ENCODE results near the gene RERE. TPM values are rescaled to one million over a fixed set of nuclear protein-coding genes. Genes with fewer than 3 reads are reported as not detected.

The RERE gene
- total and polyA plus RNA-seq, 2 experiments from 2014 or later = 148 to 170 TPM

- Histone ChIP-seq H3K36me3 (ENCODE audit: insufficient read depth) (peaks cover 20% of the 10 kb centered on the region), H3K79me2 (replicated peaks; ENCODE audit: insufficient read depth) (peaks cover 46% of the 10 kb centered on the region), H2AFZ (no peak overlapping the region), H3K4me1 (ENCODE audit: insufficient read depth) (no peaks in the 10 kb centered on the region), H3K4me3 (no peak overlapping the region), H3F3A (replicated peaks; ENCODE audit: low read depth) (no peaks in the 10 kb centered on the region), H3K27me3 (ENCODE audit: insufficient read depth) (no peaks in the 10 kb centered on the region), H3K4me2 (no peak overlapping the region), H3K27ac (ENCODE audit: low read depth) (no peak overlapping the region), H3K9me2 (ENCODE audit: insufficient read depth) (no peaks in the 10 kb centered on the region), H4K20me1 (replicated peaks; ENCODE audit: insufficient read depth) (peaks cover 8% of the 10 kb centered on the region)
- TF ChIP-seq JUNB (IDR thresholded peaks at IDR 0.05; ENCODE audit: unreplicated experiment) = no peak
- no peak for TF ChIP-seq REST (IDR thresholded peaks at IDR 0.05; ENCODE audit: unreplicated experiment)
- no peak for TF ChIP-seq EZH2 (IDR thresholded peaks at IDR 0.05; ENCODE audit: low read depth, unreplicated experiment)
- TF ChIP-seq POLR2AphosphoS5 (IDR thresholded peaks at IDR 0.05; ENCODE audit: low read depth) = no peak
- no peak for TF ChIP-seq CREB1 (CRISPR knock-in tag; IDR thresholded peaks at IDR 0.05; ENCODE audit: low read depth)
- no peak for TF ChIP-seq NANOG (IDR thresholded peaks at IDR 0.05; ENCODE audit: borderline replicate concordance)
- TF ChIP-seq CTCF (conservative IDR thresholded peaks at IDR 0.05; ENCODE audit: low read depth in 2 of 2) = no peak
- TF ChIP-seq STAT1 (IDR thresholded peaks at IDR 0.05; ENCODE audit: unreplicated experiment) = no peak
- ATAC-seq (no peak), DNase-seq (ENCODE audit: low spot score) (no peak)
- Mint-ChIP-seq H3K36me3 (ENCODE audit: low read depth) (peaks cover 63% of the 10 kb centered on the region), H3K27ac (no peak overlapping the region), H3K4me1 (no peaks in the 10 kb centered on the region), H3K27me3 (ENCODE audit: insufficient read depth, low read depth, poor library complexity) (peaks cover 4% of the 10 kb centered on the region), H3K9me3 (peaks cover 5% of the 10 kb centered on the region), H3K4me3 (no peak overlapping the region)
Measured at GRCh38 chr1:8494681-8495080, 322.8 kb downstream of the RERE start.

GRCh38 chr1:8493916-8494540 lies 323.4 kb downstream of the RERE start:
- H3F3A ChIP-seq (replicated peaks; ENCODE audit: low read depth) = no peaks in the 10 kb centered on the region
- TF ChIP-seq POLR2AphosphoS5 (IDR thresholded peaks at IDR 0.05; ENCODE audit: low read depth) (no peak), ZNF331 (CRISPR knock-in tag; IDR thresholded peaks at IDR 0.05; ENCODE audit: low read depth) (no peak), EZH2phosphoT487 (IDR thresholded peaks at IDR 0.05; ENCODE audit: unreplicated experiment) (no peak), ZNF114 (CRISPR knock-in tag; IDR thresholded peaks at IDR 0.05) (no peak), EZH2 (IDR thresholded peaks at IDR 0.05; ENCODE audit: low read depth, unreplicated experiment) (no peak), CREB1 (CRISPR knock-in tag; IDR thresholded peaks at IDR 0.05; ENCODE audit: low read depth) (no peak)
- no peaks in the 10 kb centered on the region for H3K9me2 ChIP-seq (ENCODE audit: insufficient read depth)
- no peak for ATAC-seq
- H3K79me2 ChIP-seq (replicated peaks; ENCODE audit: insufficient read depth) = peaks cover 48% of the 10 kb centered on the region
- no peak overlapping the region for H3K4me3 ChIP-seq
- H3K4me1 Mint-ChIP-seq = no peaks in the 10 kb centered on the region
- H3K36me3 ChIP-seq (ENCODE audit: insufficient read depth) = peaks cover 18% of the 10 kb centered on the region
- H3K4me3 Mint-ChIP-seq = no peak overlapping the region
- no peak overlapping the region for H2AFZ ChIP-seq
- H3K36me3 Mint-ChIP-seq (ENCODE audit: low read depth) = peaks cover 57% of the 10 kb centered on the region
- H3K4me1 ChIP-seq (ENCODE audit: insufficient read depth) = no peaks in the 10 kb centered on the region
- no peaks in the 10 kb centered on the region for H3K9me3 Mint-ChIP-seq
- no peak overlapping the region for H3K27ac ChIP-seq (ENCODE audit: low read depth)
- no peak for DNase-seq (ENCODE audit: low spot score)
- no peaks in the 10 kb centered on the region for H3K27me3 ChIP-seq (ENCODE audit: insufficient read depth)
- H3K27ac Mint-ChIP-seq = no peak overlapping the region
- H4K20me1 ChIP-seq (replicated peaks; ENCODE audit: insufficient read depth) = peaks cover 8% of the 10 kb centered on the region
- peaks cover 4% of the 10 kb centered on the region for H3K27me3 Mint-ChIP-seq (ENCODE audit: insufficient read depth, low read depth, poor library complexity)
- H3K4me2 ChIP-seq = no peak overlapping the region
